HG03432 (cell line): ENCODE measurements around the gene CTIF.

Experiments used
- ATAC-seq: cut with Tn5 transposase; IDR thresholded peaks from one replicate; pipeline ENCODE4 v1.9.1; 2021; ENCODE audit warnings: mild to moderate bottlenecking, moderate library complexity; ENCODE audit not compliant: unreplicated experiment

The CTIF gene

DNA sequence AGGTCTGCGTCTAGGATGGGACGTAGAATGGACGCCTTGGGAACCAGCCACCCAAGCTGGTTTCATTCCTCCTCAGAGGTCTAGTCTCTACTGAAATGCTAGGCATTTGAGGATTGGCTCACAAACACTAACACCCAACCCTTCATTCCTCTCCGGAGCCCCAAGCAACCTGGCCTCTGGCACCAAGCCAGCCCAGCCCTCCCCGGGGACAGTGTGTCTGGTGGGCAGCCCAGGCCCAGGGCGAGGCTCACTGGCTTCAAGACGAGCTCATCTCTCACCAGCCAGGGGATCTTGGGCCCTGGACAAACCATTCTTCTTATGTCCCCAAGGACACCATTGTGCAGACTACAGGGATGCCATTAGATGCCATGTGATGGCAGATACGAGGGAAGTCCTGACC lies 182.5 kb downstream of the CTIF start:
- ATAC-seq: no peak

DNA sequence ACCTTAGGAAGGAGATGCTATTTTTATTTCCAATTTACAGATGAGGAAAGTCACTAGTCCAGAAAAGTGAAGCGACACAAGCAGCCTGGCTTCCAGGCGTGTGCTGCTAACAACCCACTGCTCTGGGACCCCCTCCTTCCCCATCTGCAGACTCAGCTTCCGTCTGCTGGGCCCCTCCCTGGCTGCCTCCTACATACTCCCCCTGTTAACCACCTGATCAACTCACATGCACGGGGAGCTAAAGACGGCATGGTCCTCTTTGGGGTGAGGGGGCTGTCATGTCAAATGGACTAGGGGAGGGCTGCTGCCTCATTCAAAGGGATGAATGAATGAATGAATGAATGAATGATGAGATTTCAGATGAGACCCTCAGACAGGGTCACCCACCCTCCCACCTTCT lies 184.2 kb downstream of the CTIF start:
- ATAC-seq: no peak

DNA sequence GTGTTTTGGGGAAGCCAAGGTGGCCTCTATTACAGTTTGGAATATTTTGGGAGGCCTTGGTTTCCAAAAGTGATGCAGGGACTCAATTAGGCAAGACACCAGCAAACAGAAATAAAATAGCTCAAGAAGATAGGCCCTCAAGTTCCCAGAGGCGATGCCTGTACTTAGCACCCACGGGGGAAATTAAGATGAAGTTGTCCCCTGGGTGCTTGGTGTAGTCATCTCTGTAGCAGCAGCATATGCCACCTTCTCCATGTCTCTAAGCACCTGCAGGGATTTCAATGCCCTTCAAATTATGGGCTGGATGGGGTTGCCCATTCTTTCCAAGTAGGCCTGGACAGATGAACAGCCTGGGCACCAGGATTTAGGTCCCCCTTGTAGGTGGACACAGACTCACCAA lies 185.0 kb downstream of the CTIF start:
- peak; percentile 59 for ATAC-seq

DNA sequence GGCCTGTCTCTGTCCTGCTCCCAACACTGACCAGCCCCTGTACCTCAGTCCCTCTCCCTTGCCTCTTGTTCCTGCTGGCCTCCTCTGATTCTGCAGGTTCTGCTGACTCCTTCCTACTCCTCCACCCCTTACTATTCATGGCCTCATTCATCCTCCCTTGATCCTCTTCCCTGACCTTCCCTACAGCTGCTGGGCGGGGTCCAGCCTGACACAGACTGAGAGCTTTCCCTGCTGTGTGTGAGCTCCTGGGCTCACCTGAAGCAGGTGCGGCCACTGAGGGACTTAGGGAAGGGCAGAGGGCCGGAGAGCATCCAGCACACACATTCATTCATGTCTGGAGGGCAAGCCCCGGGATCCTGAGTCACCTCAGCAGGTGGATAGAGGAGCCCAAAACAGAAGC lies 185.6 kb downstream of the CTIF start:
- ATAC-seq: no peak

DNA sequence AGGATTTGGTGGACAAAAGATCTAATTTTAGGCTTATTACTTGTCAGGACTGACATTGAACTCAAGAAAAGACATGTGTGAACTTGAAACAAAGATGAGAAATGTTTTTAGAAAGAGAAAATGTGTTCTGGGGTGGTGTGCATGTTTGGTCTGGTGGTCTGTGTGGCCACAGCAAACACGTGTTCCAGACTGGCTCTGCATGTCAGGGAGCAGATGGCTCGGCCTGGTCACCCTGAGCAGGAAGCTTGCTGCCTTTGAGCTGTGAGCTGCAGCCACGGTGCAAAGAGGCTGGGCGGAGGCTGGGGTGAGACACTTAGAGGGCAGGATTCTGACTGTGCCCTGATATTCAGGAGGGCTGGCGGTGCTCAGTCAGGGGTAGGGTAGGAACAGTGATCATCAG lies 186.1 kb downstream of the CTIF start:
- no peak for ATAC-seq

DNA sequence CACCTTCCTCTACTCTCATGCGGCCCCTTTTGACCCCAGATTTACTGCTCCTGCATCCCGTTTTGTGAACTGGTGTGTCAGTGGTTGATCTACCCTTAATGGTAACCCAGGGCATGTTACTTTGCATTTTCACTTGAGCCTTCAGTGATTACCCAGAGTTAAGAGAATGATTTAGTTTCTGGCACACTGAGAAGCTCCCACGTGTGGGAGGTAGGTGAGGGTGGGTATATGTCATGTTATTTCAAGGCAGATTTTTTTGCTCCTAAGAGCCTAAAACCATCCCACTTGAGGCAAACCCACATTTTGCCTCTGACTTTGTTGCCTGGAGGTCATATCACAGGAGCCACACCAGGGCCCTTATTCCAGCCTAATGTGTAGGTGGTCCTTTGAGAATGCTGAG lies 186.7 kb downstream of the CTIF start:
- ATAC-seq: no peak

DNA sequence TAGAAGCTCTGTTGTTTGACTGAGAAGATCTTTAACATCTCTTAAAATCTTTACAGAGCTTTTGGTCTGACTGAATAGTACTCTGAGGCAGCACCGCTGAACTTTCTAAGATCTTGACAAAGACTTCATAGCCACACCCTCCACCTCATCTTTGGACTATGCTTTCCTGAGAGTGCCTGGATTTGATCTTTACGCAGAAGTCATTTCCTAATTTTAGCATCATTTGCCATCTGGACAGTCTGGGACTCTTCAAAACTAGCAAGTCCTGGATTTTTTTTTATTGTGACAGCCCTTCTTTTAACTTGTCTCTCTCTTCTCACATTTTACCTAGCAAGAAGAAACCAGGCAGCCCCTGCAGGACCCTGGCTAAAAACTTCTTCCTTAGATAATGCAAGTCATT lies 188.8 kb downstream of the CTIF start:
- ATAC-seq: no peak

DNA sequence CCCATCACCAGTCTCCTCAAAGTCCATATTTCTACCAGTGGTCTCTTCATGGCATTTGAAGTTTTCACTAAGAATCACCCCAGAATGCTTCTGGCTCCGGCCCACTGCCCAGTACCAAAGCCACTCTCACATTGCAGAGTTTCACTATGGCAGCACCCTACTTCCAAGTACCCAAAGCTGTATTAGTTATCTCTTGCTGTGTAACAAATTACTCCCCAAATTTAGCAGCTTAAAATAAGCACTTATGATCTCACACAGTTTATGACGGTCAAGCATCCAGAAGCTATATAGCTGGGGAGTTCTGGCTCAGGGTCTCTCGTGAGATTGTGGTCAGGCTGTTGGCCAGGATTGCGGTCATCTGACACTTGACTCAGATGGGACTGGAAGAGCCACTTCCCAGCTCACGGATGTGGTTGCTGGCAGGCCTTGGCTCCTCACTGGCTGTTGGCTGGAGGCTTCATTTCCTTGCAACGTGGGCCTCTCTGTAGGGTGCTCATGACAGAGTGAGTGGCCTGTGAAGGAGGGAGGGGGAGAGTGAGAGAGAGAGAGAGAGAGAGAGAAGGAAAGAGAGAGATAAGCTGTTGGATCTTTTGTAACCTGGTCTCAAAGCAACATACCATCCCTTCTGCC lies 189.5 kb downstream of the CTIF start:
- ATAC-seq: no peak

DNA sequence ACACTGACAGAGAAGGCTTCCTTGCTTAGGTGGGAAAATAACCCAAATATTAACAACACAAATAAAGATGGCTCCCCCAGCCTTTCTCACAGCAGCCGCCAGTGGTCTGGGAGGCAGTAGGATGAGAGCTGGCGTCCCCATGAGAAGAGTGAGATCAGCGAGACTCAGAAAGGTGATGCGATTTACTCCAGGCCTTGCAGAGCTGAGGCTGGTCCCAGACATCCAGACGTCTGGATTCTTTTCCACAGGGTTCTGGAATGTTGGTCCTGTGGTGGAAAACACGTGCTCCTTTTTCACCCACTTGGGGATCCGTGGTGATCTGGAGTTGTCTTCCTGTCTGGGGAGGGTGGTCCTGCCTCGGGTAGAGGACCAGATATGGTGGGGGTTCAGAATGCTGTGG lies 190.6 kb downstream of the CTIF start:
- no peak for ATAC-seq

DNA sequence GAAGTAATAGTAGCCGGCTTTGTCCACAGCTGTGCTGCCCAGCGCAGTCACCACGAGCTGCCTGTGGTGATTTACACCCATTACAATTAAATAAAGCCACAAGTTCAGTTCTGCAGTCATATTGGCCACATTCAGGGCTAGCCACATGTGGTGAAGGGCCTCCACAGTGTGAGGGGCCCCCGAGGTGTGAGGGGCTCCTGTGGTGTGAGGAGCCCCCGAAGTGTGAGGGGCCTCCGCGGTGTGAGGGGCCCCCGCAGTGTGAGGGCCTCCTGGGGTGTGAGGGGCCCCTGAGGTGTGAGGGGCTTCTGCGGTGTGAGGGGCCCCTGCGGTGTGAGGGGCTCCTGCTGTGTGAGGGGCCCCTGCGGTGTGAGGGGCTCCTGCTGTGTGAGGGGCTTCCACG lies 191.2 kb downstream of the CTIF start:
- no peak for ATAC-seq

DNA sequence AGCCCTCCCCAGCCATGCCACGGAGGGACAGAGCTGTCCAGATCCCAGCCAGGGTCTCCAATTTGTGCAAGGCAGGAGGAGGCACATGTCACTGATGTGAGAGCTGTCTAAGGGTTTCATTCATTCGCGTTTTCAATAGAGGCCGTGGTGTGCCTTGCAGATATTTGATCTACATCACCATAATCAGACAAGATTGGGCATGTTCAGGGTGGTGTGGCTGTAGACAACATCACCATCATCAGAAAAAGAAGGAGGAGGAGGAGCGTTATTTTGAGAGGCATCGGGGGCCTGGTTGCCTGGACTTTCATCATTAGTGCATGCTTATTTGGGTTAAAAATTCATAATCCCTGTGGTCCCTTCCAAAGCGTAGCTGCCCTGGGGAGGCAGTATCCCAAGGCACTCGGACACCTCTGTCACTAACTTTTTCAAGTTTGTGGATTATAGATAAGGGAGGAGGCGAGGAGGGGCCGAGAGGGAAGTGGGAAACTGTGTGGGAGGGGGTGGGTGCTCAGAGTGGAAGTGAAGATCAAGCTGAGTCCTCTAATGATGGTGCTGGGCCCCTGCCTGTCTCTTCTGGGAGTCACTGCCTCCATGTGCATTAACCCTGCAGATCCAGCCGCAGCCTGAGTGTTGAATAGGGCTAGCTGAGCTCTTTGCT lies 194.1 kb downstream of the CTIF start:
- ATAC-seq: no peak

DNA sequence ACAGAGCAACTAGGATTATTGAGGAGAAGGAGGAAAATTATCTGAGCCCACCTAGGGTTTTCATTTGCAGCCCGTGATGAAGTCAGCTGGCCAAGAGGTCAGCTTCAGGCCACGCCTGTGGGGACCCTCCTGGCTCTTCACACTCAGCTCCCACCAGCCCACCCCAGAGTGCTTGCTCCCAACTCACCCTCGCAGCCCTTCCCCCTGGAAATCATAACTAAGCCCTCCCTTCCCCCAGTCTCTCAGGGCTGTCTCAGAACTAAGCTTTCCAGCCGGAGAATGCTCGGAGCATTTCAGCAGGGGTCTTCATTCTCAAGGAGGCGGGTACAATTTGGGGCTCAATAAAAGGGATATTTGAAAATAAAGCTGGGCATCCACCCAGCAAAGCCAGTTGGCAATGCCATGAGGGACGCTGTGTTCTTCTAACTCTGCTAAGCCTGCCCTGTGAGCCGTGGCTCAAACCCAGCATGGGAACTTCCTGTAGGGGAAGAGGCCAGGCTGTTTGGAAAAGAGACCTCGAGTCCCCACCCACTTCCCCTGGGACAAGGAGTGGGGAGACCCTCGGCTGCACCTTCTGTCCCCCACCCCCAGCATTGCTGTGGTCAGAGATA lies 194.9 kb downstream of the CTIF start:
- no peak for ATAC-seq

DNA sequence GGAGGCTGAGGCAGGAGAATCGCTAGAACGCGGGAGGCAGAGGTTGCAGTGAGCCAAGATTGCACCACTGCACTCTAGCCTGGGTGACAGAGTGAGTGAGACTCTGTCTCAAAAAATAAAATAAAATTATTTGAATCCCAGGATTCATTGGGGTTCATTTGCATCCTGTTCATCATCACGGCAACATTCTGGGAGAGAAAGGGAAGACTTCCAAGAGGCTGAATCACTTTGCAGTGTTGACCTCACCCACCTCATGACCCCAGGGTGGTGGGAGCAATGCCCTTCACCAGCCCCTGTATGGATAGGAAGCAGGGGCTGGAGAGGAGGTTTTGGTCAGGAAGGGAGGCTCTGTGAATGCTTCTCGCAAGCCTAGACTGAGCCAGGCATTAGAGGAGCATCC lies 195.6 kb downstream of the CTIF start:
- no peak for ATAC-seq

DNA sequence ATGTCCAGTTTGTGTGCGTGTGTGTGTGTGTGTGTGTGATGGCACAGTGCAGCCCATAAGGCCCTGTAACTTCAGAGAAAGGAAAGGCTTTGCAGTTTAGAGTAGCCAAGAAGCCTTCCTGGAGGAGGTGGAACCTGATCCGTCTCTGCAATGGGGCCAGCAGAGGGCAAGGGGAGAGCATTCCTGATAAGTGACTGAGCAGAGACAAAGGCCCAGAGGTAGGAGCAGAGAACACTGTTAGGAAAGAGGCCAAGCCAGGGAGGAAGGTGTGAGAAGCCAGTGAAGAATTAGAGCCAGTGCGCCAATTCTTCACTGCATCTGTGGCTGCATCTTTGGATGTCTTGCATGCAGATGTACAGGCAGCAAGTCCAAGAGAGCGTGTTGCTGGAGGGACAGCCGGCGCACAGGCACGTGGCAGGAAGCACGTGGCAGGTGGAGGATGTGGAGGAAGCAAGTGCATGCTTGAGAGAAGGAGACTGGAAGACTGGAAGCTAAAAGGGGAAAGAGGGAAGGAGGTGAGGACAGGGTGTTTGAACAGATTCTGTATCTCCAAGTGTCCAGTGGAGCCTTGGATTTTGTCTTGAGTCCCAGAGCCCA lies 196.3 kb downstream of the CTIF start:
- ATAC-seq: no peak

DNA sequence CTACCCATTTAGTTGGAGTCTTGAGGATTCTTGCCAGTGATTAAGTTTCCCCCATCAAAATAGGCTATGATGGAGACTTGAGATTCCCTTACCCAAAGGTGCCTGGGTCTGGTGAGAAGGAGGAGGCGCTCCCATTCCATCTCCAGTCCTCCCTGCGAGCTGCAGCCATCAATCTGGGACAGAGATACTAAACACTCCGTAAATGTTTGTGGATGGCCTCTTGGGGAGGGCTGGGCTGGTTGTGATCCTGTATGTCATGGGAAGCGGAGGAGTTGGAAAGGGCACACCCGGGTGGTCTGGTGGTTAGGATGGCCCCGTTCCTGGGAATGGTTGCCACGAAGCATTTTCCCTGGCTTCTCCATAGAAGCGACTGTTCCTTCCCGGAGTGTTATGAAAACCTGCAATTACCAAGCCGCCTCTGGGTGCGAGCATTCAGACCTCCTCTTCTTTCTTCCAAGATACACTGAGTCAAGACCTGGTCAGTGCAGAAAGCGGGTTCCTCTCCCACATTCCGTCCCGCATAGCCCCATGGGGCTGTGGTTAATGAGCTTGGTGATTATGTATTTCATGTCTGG lies 196.9 kb downstream of the CTIF start:
- no peak for ATAC-seq

DNA sequence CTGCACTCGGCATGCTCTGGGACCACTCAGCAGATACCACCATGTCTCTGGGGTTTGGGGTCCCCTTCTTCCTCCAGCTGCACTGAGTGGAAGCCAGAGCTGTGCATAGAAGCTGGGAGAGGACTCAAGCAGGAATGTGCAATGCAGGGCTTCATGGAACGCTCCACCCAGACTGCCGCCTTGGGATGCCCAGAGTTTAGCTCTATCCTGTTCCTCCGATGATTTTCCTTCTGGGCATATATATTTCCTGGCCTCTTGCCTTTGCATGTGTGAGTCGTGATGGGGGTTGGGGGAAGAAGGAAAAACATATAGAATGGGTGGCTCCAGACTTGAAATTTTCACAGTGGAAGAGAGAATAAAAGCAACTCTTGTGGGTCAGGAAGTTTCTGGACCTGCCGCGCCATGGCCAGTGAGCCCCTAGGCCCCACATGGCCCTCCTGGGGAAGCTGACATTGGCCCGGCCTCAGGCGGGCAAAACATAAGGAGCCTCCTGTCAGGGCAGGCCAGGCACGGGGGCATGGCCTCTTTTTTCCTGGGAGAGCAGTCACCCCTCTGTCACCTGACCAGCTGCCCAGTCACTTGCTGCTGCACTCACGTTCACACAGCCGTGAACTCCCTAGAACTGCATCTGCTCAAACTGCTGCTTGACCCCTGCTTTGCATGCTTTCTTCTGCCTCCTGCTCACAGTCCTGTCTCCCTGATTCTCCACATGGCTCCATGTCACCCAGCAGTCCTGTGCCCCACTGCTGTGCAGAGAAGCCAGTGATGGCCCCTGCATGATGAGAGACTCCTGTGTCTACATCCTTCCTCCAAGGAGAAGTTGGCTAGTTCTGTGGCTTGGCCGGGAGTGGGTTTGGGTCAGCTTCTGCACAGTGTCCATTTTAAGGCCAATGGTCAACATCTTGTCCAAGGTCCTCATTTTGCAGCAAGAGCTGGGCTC lies 197.8 kb downstream of the CTIF start:
- no peak for ATAC-seq

DNA sequence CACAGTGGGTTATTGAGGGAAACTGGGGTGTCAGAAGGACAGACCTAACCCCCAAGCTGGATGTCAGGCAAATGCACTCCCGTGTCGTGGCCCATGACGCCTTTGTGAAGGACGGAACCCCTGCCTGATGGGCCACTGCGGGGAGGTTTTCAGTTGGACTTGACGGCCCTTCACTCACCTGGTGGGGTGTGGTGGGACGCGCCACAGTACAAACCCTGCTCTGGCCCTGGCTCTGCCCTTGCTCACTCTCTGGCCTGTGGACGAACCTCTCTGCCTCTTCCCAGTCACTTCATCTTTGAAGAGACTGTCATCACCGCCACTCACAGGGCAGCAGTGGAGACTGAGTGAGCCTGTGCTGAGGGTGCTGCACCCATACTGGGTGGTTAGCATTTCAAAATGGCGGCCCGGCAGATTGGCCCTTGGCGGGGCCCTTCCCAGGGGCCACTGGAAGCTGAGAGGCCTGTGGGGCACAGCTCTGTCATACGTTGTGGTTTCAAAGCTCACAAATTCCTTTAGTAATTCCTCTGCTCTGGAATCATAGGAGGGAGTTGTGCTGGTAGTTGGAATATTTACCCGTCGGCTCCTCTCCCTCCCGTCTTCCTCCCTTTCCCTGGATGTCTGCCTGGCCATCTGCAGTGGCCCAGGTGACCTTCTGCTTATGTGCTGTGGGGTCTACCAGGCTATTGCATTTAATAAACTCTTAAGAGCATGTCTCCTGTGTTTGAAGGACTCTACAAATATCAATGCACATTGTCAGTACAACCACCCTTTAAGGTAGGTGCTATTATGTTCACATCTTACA lies 200.6 kb downstream of the CTIF start:
- no peak for ATAC-seq

DNA sequence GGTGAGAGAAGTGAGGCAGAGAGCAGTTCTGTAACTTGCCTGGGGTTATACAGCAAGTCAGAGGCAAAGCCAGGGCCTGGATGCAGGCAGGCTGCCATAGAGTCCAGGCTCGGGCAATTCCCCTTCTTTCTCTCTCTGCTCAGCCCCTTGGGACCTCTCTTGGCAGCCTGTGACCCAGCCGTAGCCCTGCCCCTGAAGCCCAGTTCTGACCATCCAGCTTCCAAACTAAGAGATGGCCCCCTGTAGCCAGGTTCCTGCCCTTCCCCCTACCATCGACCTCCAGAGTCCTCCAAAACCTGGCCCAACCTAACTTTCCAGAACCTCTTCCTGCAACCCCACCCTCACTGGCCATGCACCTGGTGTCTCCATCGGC lies 201.2 kb downstream of the CTIF start:
- ATAC-seq: no peak

DNA sequence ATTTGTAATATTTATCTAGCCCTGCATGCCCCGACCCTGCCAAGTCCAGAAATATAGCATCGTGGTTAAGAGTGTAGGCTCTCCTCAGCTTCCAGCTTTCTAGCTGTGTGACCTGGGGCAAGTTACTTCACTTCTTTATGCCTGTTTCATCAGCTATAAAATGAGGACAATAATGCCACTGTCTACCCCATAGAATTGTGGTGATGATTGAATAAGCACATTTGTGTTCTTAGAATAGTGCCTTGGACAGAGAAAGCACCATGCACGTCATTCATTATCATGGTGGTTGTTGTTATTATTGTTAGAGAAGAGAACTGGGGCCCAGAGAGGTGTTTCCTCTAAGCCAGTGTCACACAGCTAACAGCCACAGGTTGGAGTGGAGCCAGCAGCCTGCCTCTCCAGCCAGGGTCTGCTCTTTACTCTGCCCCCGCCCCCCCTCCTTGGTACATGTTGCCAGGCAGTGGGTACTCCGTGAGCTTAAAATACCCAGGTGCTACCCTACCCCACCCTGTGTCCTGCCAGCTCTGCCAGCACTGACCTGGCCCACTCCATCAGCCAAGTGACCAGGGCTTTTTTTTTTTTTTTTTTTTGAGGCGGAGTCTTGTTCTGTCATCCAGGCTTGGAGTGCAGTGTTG lies 202.1 kb downstream of the CTIF start:
- ATAC-seq: no peak

DNA sequence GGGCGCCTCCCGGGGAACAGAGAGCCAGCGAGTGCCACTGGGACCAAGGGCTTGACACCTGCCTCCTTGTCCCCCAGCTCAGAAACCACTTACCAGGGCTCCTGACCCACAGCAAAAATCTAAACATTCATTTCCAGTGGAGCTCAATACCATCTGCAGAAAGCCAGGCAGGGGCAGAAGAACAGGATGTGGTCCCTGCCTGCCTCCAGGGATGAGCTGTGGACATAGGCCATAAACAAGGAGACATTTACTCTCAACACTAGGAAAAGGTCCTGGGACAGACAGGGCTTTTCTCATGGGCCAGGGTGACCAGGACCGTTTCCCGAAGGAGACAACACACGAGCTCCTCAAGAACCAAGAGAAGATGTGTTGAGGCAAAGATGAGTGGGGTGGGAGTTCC lies 203.0 kb downstream of the CTIF start:
- no peak for ATAC-seq
